ENCODE results near the gene ZMIZ1.

DNA sequence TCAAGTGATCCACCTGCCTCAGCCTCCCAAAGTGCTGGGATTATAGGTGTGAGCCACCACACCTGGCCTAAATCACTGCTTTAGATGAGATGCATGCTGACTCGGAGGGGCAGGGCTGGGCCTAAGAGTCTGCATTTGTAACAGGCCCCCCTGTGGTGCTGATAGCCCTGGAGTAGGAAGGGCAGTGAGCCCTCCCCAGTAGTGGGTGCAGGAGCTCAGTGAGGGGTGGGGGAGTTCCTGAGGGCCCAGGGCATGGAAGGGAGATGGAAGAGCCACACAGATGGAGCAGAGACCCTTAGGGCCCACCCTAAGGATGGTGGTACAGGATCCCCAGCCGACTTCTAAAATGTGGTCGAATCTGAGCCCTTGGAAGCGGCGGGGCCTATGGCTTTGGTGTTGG is 146.8 kb downstream of the ZMIZ1 start:
- TF ChIP-seq, protein P1, sequence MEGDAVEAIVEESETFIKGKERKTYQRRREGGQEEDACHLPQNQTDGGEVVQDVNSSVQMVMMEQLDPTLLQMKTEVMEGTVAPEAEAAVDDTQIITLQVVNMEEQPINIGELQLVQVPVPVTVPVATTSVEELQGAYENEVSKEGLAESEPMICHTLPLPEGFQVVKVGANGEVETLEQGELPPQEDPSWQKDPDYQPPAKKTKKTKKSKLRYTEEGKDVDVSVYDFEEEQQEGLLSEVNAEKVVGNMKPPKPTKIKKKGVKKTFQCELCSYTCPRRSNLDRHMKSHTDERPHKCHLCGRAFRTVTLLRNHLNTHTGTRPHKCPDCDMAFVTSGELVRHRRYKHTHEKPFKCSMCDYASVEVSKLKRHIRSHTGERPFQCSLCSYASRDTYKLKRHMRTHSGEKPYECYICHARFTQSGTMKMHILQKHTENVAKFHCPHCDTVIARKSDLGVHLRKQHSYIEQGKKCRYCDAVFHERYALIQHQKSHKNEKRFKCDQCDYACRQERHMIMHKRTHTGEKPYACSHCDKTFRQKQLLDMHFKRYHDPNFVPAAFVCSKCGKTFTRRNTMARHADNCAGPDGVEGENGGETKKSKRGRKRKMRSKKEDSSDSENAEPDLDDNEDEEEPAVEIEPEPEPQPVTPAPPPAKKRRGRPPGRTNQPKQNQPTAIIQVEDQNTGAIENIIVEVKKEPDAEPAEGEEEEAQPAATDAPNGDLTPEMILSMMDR (conservative IDR thresholded peaks at IDR 0.05; ENCODE audit: low read depth in 2 of 2) = no peak
- no peak for TF ChIP-seq POLR2AphosphoS5 (IDR thresholded peaks at IDR 0.05; ENCODE audit: low read depth)
- no peak for TF ChIP-seq EZH2 (IDR thresholded peaks at IDR 0.05; ENCODE audit: low read depth, unreplicated experiment)
- no peak for TF ChIP-seq JUNB (IDR thresholded peaks at IDR 0.05; ENCODE audit: unreplicated experiment)
- TF ChIP-seq, protein P2, sequence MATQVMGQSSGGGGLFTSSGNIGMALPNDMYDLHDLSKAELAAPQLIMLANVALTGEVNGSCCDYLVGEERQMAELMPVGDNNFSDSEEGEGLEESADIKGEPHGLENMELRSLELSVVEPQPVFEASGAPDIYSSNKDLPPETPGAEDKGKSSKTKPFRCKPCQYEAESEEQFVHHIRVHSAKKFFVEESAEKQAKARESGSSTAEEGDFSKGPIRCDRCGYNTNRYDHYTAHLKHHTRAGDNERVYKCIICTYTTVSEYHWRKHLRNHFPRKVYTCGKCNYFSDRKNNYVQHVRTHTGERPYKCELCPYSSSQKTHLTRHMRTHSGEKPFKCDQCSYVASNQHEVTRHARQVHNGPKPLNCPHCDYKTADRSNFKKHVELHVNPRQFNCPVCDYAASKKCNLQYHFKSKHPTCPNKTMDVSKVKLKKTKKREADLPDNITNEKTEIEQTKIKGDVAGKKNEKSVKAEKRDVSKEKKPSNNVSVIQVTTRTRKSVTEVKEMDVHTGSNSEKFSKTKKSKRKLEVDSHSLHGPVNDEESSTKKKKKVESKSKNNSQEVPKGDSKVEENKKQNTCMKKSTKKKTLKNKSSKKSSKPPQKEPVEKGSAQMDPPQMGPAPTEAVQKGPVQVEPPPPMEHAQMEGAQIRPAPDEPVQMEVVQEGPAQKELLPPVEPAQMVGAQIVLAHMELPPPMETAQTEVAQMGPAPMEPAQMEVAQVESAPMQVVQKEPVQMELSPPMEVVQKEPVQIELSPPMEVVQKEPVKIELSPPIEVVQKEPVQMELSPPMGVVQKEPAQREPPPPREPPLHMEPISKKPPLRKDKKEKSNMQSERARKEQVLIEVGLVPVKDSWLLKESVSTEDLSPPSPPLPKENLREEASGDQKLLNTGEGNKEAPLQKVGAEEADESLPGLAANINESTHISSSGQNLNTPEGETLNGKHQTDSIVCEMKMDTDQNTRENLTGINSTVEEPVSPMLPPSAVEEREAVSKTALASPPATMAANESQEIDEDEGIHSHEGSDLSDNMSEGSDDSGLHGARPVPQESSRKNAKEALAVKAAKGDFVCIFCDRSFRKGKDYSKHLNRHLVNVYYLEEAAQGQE (IDR thresholded peaks at IDR 0.05; ENCODE audit: unreplicated experiment) = no peak
- TF ChIP-seq EZH2phosphoT487 (IDR thresholded peaks at IDR 0.05; ENCODE audit: unreplicated experiment) = no peak
- TF ChIP-seq NANOG (IDR thresholded peaks at IDR 0.05; ENCODE audit: borderline replicate concordance) = no peak
- TF ChIP-seq ZNF331 (CRISPR knock-in tag; IDR thresholded peaks at IDR 0.05; ENCODE audit: low read depth) = no peak
- TF ChIP-seq CREB1 (CRISPR knock-in tag; IDR thresholded peaks at IDR 0.05; ENCODE audit: low read depth) = no peak
- TF ChIP-seq, protein P3, sequence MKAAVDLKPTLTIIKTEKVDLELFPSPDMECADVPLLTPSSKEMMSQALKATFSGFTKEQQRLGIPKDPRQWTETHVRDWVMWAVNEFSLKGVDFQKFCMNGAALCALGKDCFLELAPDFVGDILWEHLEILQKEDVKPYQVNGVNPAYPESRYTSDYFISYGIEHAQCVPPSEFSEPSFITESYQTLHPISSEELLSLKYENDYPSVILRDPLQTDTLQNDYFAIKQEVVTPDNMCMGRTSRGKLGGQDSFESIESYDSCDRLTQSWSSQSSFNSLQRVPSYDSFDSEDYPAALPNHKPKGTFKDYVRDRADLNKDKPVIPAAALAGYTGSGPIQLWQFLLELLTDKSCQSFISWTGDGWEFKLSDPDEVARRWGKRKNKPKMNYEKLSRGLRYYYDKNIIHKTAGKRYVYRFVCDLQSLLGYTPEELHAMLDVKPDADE (IDR thresholded peaks at IDR 0.05) = no peak
- no peak for TF ChIP-seq STAT1 (IDR thresholded peaks at IDR 0.05; ENCODE audit: unreplicated experiment)
- TF ChIP-seq, protein P4, sequence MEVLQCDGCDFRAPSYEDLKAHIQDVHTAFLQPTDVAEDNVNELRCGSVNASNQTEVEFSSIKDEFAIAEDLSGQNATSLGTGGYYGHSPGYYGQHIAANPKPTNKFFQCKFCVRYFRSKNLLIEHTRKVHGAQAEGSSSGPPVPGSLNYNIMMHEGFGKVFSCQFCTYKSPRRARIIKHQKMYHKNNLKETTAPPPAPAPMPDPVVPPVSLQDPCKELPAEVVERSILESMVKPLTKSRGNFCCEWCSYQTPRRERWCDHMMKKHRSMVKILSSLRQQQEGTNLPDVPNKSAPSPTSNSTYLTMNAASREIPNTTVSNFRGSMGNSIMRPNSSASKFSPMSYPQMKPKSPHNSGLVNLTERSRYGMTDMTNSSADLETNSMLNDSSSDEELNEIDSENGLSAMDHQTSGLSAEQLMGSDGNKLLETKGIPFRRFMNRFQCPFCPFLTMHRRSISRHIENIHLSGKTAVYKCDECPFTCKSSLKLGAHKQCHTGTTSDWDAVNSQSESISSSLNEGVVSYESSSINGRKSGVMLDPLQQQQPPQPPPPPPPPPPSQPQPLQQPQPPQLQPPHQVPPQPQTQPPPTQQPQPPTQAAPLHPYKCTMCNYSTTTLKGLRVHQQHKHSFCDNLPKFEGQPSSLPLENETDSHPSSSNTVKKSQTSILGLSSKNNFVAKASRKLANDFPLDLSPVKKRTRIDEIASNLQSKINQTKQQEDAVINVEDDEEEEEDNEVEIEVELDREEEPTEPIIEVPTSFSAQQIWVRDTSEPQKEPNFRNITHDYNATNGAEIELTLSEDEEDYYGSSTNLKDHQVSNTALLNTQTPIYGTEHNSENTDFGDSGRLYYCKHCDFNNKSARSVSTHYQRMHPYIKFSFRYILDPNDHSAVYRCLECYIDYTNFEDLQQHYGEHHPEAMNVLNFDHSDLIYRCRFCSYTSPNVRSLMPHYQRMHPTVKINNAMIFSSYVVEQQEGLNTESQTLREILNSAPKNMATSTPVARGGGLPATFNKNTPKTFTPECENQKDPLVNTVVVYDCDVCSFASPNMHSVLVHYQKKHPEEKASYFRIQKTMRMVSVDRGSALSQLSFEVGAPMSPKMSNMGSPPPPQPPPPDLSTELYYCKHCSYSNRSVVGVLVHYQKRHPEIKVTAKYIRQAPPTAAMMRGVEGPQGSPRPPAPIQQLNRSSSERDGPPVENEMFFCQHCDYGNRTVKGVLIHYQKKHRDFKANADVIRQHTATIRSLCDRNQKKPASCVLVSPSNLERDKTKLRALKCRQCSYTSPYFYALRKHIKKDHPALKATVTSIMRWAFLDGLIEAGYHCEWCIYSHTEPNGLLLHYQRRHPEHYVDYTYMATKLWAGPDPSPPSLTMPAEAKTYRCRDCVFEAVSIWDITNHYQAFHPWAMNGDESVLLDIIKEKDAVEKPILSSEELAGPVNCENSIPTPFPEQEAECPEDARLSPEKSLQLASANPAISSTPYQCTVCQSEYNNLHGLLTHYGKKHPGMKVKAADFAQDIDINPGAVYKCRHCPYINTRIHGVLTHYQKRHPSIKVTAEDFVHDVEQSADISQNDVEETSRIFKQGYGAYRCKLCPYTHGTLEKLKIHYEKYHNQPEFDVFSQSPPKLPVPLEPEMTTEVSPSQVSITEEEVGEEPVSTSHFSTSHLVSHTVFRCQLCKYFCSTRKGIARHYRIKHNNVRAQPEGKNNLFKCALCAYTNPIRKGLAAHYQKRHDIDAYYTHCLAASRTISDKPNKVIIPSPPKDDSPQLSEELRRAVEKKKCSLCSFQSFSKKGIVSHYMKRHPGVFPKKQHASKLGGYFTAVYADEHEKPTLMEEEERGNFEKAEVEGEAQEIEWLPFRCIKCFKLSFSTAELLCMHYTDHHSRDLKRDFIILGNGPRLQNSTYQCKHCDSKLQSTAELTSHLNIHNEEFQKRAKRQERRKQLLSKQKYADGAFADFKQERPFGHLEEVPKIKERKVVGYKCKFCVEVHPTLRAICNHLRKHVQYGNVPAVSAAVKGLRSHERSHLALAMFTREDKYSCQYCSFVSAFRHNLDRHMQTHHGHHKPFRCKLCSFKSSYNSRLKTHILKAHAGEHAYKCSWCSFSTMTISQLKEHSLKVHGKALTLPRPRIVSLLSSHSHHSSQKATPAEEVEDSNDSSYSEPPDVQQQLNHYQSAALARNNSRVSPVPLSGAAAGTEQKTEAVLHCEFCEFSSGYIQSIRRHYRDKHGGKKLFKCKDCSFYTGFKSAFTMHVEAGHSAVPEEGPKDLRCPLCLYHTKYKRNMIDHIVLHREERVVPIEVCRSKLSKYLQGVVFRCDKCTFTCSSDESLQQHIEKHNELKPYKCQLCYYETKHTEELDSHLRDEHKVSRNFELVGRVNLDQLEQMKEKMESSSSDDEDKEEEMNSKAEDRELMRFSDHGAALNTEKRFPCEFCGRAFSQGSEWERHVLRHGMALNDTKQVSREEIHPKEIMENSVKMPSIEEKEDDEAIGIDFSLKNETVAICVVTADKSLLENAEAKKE (CRISPR knock-in tag; IDR thresholded peaks at IDR 0.05) = no peak
- no peak for TF ChIP-seq ZNF114 (CRISPR knock-in tag; IDR thresholded peaks at IDR 0.05)

Data from GM23338 (cell line).